Right lobe of liver (tissue), 6 donors: ENCODE measurements around the gene OR52I2. TPM values are rescaled to one million over a fixed set of nuclear protein-coding genes. Genes with fewer than 3 reads are reported as not detected.

Experiments
- ATAC-seq, 4 donors: fragments of 200-7000 bp; cut with Tn5 transposase; one replicate each; pipeline ENCODE4 v1.9.1; 2020; ENCODE audit warnings: mild to moderate bottlenecking in 4 of 4, moderate library complexity in 4 of 4
- DNase-seq, 3 donors: peaks; one replicate each; pipeline ENCODE4 v3.0.0-alpha.2; 2020
- H3K27ac ChIP-seq, 3 donors: fragments of 200-600 bp; one replicate each; pipeline ENCODE4 v1.8.0; 2022
- H3K27me3 ChIP-seq, 2 donors: fragments of 200-600 bp; one replicate each; pipeline ENCODE4 v1.8.0; 2022
- H3K36me3 ChIP-seq, 4 donors: fragments of 200-600 bp; sonication (generic) in 1 of 4; one replicate each; pipeline versions ENCODE4 v1.5.1 to v1.8.0; 2017 to 2022; ENCODE audit warnings: control low read depth in 1 of 4
- H3K4me1 ChIP-seq, 4 donors: fragments of 200-600 bp; sonication (generic) in 1 of 4; one replicate each; pipeline versions ENCODE4 v1.5.1 to v1.8.0; 2017 to 2022; ENCODE audit warnings: control low read depth in 1 of 4
- H3K4me3 ChIP-seq, 3 donors: fragments of 200-600 bp; one replicate each; pipeline ENCODE4 v1.8.0; 2022
- H3K9me3 ChIP-seq, 4 donors: fragments of 200-600 bp; sonication (generic) in 1 of 4; one replicate each; pipeline versions ENCODE4 v1.5.1 to v1.8.0; 2017 to 2022; ENCODE audit warnings: control low read depth in 1 of 4
- POLR2A ChIP-seq: fragments of 450-650 bp; IDR thresholded peaks from one replicate; pipeline ENCODE4 v1.6.1; 2017; ENCODE audit warnings: antibody characterized with exemption, mild to moderate bottlenecking
- WGBS: methylation state at CpG from one replicate; pipeline ENCODE4 v1.1.6; 2018; ENCODE audit warnings: low coverage, low lambda C conversion rate; ENCODE audit not compliant: insufficient coverage; ENCODE audit errors: missing lambda C conversion rate; 5-methylcytosine and 5-hydroxymethylcytosine counted together
- intact Hi-C, 2 donors: fragments of 100-400 bp; cut with DNase I; formaldehyde crosslinking; loops; one replicate each; pipeline versions ENCODE4 v1.11.2 to v1.14.1; 2022
- total RNA-seq, 6 experiments: library from RNA; depleted of rRNA in 2 of 6; stranded (reverse); fragments of >200 nt in 2 of 6; fragmentation: NEBNext Ultra II Directional in 3 of 6; extraction: Animal tissue kit (Norgen Biotek cat#: 25700) in 3 of 6; gene quantifications; one replicate each; pipeline versions ENCODE4 v1.1.0 to v1.2.4, GENCODE V29; 2016 to 2023
- TF ChIP-seq, protein P1 (sequence below), 4 donors: fragments of 200-600 bp in 3 of 4; fragments of 450-650 bp in 1 of 4; IDR thresholded peaks; one replicate each; pipeline versions ENCODE4 v1.5.1 to v1.8.0; 2016 to 2022; ENCODE audit warnings: antibody characterized with exemption in 4 of 4, mild to moderate bottlenecking in 2 of 4
- donor health status: DM: no; HTN: yes; CAD: no.
- donor health status: DM: no; HTN: no; CAD: no.
- donor health status: DM: no; HTN: no; CAD: no.
- donor health status: DM: no; HTN: yes; CAD: no.
- donor health status: DM: no; HTN: yes; CAD: no.

Gene OR52I2
- total RNA-seq, 6 experiments from 2014 or later, result not detected

DNA sequence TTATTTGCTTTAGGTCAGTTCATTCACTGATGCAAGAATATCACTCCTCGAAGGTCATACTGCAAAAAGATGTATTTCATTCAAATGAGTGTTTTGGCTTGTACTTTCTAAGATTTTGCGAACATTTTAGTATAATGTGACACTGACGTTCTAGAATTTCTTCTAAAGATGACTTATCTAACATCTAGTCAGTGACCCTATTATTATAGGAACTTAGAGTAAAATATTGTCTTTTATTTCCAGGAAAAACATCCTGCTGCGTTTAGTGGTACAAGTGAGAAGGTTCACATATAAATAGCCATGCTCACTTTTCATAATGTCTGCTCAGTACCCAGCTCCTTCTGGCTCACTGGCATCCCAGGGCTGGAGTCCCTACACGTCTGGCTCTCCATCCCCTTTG, 36.7 kb upstream of the OR52I2 start, which contains the start of gene OR52M1:
TSS of gene OR52M1 (plus strand) at position 301 of the 400 bp plus-strand sequence. CDS start at position 301, 0 bp downstream.
- Histone ChIP-seq H3K27ac (peak within 1 kb of the TSS; percentile 31 to 84 (median 75)), H3K4me3 (no peak within 1 kb of the TSS), H3K9me3 (no peaks in the 10 kb centered on the region), H3K36me3 (no peaks in the 10 kb centered on the region), H3K27me3 (no peaks in the 10 kb centered on the region), H3K4me1 (peaks cover 0 to 28% (median 12%) of the 10 kb centered on the region in 4 donors)
- no peak for DNase-seq
- intact Hi-C loops, result loop anchor here in 1 of 2 donors (10.0 kb wide), 1 partner anchor 360 kb away; no protein-coding TSS in a partner anchor
- 71% methylated on average over 4 of the region's 5 CpGs for WGBS
- TF ChIP-seq POLR2A, result no peak
- TF ChIP-seq, protein P1, sequence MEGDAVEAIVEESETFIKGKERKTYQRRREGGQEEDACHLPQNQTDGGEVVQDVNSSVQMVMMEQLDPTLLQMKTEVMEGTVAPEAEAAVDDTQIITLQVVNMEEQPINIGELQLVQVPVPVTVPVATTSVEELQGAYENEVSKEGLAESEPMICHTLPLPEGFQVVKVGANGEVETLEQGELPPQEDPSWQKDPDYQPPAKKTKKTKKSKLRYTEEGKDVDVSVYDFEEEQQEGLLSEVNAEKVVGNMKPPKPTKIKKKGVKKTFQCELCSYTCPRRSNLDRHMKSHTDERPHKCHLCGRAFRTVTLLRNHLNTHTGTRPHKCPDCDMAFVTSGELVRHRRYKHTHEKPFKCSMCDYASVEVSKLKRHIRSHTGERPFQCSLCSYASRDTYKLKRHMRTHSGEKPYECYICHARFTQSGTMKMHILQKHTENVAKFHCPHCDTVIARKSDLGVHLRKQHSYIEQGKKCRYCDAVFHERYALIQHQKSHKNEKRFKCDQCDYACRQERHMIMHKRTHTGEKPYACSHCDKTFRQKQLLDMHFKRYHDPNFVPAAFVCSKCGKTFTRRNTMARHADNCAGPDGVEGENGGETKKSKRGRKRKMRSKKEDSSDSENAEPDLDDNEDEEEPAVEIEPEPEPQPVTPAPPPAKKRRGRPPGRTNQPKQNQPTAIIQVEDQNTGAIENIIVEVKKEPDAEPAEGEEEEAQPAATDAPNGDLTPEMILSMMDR (IDR thresholded peaks at IDR 0.05), result no peak
- ATAC-seq, result no peak

DNA sequence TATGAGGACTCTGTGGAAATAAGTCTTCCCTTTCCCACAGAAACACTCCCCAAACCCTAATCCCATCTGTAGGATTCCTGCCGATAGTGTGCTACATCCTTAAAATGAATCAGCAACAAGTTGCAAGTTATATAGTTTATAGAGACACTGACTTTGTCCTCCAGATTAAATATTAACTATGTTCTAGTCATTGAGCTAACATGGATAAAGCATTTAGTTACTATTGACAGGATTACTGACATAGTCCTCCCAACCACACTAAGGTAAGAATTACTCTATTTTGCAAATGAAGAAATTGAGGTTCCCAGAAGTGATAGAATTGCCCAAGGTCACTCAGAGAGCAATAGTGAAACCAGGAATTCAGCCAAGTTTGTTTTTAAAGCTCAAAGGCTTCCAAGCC, 34.7 kb upstream of the OR52I2 start:
- intact Hi-C loops, result loop anchor here in 1 of 2 donors (10.0 kb wide), 1 partner anchor 362 kb away; no protein-coding TSS in a partner anchor
- 10% methylated on average over 1 of the region's 1 CpG for WGBS
- Histone ChIP-seq H3K9me3 (no peaks in the 10 kb centered on the region), H3K4me1 (peaks cover 0 to 25% (median 12%) of the 10 kb centered on the region in 4 donors), H3K27ac (peak overlapping the region; percentile 65 to 84 (median 75)), H3K4me3 (no peak overlapping the region), H3K27me3 (no peaks in the 10 kb centered on the region), H3K36me3 (no peaks in the 10 kb centered on the region)
- TF ChIP-seq, protein P1 (IDR thresholded peaks at IDR 0.05), result no peak
- TF ChIP-seq POLR2A, result peak; percentile 83
- ATAC-seq (peak; percentile 93 to 94 (median 94)), DNase-seq (no peak)

DNA sequence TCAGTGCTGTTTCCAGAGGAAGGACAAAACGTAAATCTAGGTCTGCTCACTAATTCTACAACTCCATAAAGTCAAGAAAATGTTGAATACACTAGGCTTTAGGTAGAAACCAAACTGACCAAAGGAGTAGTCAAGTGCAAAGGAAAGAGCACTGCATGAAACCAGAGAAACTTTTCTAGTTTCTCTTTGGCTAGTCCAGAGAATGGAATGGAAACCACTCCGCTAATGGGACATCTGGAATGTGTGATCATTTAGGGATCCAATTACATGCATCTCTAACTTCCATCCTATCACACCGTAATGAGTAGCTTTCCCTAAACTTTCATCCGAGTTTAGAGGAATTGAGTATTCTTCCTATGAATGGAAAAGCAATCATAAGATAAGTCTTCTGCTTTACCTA, 34.1 kb upstream of the OR52I2 start:
- ATAC-seq, result peak in 2 of 4 donors; percentile 9 to 12
- Histone ChIP-seq H3K4me1 (peaks cover 0 to 25% (median 12%) of the 10 kb centered on the region in 4 donors), H3K9me3 (no peaks in the 10 kb centered on the region), H3K36me3 (no peaks in the 10 kb centered on the region), H3K4me3 (no peak overlapping the region), H3K27me3 (no peaks in the 10 kb centered on the region), H3K27ac (peak overlapping the region; percentile 65 to 84 (median 75))
- intact Hi-C loops, result loop anchor here in 1 of 2 donors (10.0 kb wide), 1 partner anchor 363 kb away; no protein-coding TSS in a partner anchor
- whole genome bisulfite sequencing, result 68% methylated on average over 4 of the region's 4 CpGs
- TF ChIP-seq, protein P1 (IDR thresholded peaks at IDR 0.05), result no peak
- no peak for TF ChIP-seq POLR2A
- no peak for DNase-seq

DNA sequence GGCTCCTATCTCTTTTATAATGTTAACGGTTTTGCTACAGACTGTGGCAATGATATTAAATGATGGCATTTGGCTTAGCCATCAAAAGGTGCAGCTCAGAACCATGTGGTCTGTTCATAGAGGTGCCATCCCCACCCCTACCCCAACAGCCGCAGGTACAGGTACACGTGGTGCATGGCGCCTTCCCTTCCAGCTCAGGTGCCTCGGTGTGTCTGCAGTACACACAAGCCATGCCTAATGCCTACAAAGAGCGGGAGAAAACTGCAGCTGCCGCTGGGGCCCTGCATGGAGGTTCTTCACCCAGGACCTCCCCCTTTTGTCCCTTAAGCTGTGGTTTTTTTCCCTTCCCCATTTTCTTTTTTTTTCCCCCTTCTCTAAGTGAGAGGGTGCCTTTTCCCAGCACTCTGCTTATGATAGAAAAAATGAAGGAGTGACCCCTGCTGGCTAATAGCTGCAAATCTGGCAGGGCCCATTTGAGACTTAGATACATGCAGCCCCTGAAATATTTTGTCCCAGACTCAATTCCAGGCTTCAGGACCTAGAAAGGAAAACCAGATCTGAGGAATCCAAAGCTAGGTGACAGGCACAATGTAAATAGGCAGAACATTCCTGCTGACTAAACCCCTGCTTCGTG, 30.1 kb upstream of the OR52I2 start:
- peak; percentile 36 to 57 (median 50) for ATAC-seq
- TF ChIP-seq, protein P1 (IDR thresholded peaks at IDR 0.05), result peak; percentile 38 to 58 (median 50)
- TF ChIP-seq POLR2A, result no peak
- no peaks in the 10 kb centered on the region for H3K36me3 ChIP-seq
- H3K9me3 ChIP-seq, result no peaks in the 10 kb centered on the region
- no peaks in the 10 kb centered on the region for H3K27me3 ChIP-seq
- no peak overlapping the region for H3K27ac ChIP-seq
- WGBS, result 76% methylated on average over 5 of the region's 8 CpGs
- no peak overlapping the region for H3K4me3 ChIP-seq
- no peak for DNase-seq
- intact Hi-C loops, result loop anchor here in 1 of 2 donors (10.0 kb wide), 1 partner anchor 367 kb away; no protein-coding TSS in a partner anchor
- peaks cover 0 to 17% (median 8%) of the 10 kb centered on the region in 4 donors for H3K4me1 ChIP-seq
